GM12892 (cell line): Measurements from ENCODE around the gene SMARCA2.

ENCODE experiments used
- POLR2A ChIP-seq: IDR thresholded peaks from 2 replicates; pipeline ENCODE4 v1.6.1; 2011; ENCODE audit warnings: low read depth, low read length, control low read depth
- POLR2AphosphoS5 ChIP-seq: IDR thresholded peaks from 2 replicates; pipeline ENCODE4 v1.6.1; 2011; ENCODE audit warnings: low read depth, low read length, control low read depth

- TF ChIP-seq POLR2A, result no peak
- TF ChIP-seq POLR2AphosphoS5, result no peak
These were observed 130.6 kb downstream of the SMARCA2 start for GRCh38 chr9:2145746-2146145.
